Uterus (tissue), 4 donors: ENCODE measurements around the gene NDUFB2. TPM values are rescaled to one million over a fixed set of nuclear protein-coding genes. Genes with fewer than 3 reads are reported as not detected.

ENCODE experiments used
- DNase-seq, 2 donors: peaks; one replicate each; pipeline ENCODE4 v3.0.0-alpha.2; 2019 to 2020
- H3K27ac ChIP-seq, 2 donors: fragments of 200-600 bp; sonication (generic); 1 replicate in 1 of 2; 2 replicates in 1 of 2; pipeline ENCODE4 v1.5.1; 2016 to 2018
- H3K27me3 ChIP-seq, 2 donors: fragments of 200-600 bp; sonication (generic); one replicate each; pipeline ENCODE4 v1.5.1; 2018 to 2019; ENCODE audit warnings: control low read depth in 1 of 2
- H3K36me3 ChIP-seq, 2 donors: fragments of 200-600 bp; sonication (generic); one replicate each; pipeline ENCODE4 v1.5.1; 2019; ENCODE audit warnings: control low read depth in 1 of 2
- H3K4me1 ChIP-seq, 2 donors: fragments of 200-600 bp; sonication (generic); one replicate each; pipeline ENCODE4 v1.5.1; 2018 to 2019; ENCODE audit warnings: control low read depth in 1 of 2
- H3K4me3 ChIP-seq, 2 donors: fragments of 200-600 bp; sonication (generic); 1 replicate in 1 of 2; 2 replicates in 1 of 2; pipeline ENCODE4 v1.5.1; 2018 to 2019; ENCODE audit warnings: mild to moderate bottlenecking in 1 of 2
- H3K9me3 ChIP-seq, 2 donors: fragments of 200-600 bp; sonication (generic); one replicate each; pipeline ENCODE4 v1.5.1; 2019; ENCODE audit warnings: control low read depth in 1 of 2
- CTCF ChIP-seq, 4 experiments: fragments of 200-600 bp in 2 of 4; fragments of 450-650 bp in 2 of 4; sonication (generic) in 2 of 4; IDR thresholded peaks; one replicate each; pipeline ENCODE4 v1.5.1; 2016 to 2019; ENCODE audit warnings: antibody characterized with exemption in 4 of 4, mild to moderate bottlenecking in 2 of 4, moderate library complexity in 1 of 4
- POLR2A ChIP-seq, 2 donors: fragments of 450-650 bp; IDR thresholded peaks; one replicate each; pipeline ENCODE4 v1.6.1; 2016; ENCODE audit warnings: antibody characterized with exemption in 2 of 2, mild to moderate bottlenecking in 1 of 2, moderate library complexity in 1 of 2
- intact Hi-C: fragments of 100-400 bp; cut with DNase I; formaldehyde crosslinking; loops from one replicate; pipeline ENCODE4 v1.15.1; 2023; ENCODE audit warnings: low total_unique reads
- total RNA-seq, 4 donors: library from RNA; depleted of rRNA in 3 of 4; stranded (reverse); fragments of >200 nt in 3 of 4; gene quantifications; one replicate each; pipeline versions ENCODE4 v1.1.0 to v1.2.4, GENCODE V29; 2014 to 2023
- donor health status: DM: yes; HTN: yes; CAD: no.

Gene NDUFB2
- total RNA-seq, 4 donors from 2014 or later, result 29.5 to 349 (median 157) TPM

- intact Hi-C loops, result no loop called here
- Histone ChIP-seq H3K36me3 (no peaks in the 10 kb centered on the region), H3K9me3 (no peaks in the 10 kb centered on the region), H3K4me1 (no peaks in the 10 kb centered on the region), H3K27ac (no peak overlapping the region), H3K4me3 (no peak overlapping the region), H3K27me3 (no peaks in the 10 kb centered on the region)
- no peak for TF ChIP-seq CTCF (IDR thresholded peaks at IDR 0.05)
- DNase-seq, result no peak
Observed at GRCh38 chr7:140745266-140746058, 49.0 kb downstream of the NDUFB2 start.

DNA sequence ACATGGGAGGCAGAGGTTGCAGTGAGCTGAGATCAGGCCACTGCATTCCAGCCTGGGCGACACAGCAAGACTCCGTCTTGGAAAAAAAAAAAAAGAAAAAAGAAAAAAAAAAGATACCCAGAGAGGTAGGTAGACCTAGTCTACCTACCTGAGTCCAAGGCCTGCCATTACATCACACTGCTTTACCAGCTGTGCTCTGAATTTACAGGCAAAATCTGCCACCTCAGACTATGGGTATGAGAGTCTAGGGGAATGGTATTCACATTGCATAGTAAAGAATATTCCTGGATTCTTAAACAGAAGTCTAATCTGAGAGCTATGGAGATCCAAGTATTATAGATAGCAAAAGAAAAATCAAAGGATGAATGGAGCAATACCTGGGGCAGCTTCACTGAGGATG, 50.2 kb downstream of the NDUFB2 start:
- no peaks in the 10 kb centered on the region for H3K4me1 ChIP-seq
- no peaks in the 10 kb centered on the region for H3K9me3 ChIP-seq
- no peak for TF ChIP-seq CTCF (IDR thresholded peaks at IDR 0.05)
- no peak for TF ChIP-seq POLR2A (IDR thresholded peaks at IDR 0.05)
- intact Hi-C loops, result no loop called here
- no peak overlapping the region for H3K27ac ChIP-seq
- no peak for DNase-seq
- H3K27me3 ChIP-seq, result no peaks in the 10 kb centered on the region
- no peak overlapping the region for H3K4me3 ChIP-seq
- H3K36me3 ChIP-seq, result no peaks in the 10 kb centered on the region

DNA sequence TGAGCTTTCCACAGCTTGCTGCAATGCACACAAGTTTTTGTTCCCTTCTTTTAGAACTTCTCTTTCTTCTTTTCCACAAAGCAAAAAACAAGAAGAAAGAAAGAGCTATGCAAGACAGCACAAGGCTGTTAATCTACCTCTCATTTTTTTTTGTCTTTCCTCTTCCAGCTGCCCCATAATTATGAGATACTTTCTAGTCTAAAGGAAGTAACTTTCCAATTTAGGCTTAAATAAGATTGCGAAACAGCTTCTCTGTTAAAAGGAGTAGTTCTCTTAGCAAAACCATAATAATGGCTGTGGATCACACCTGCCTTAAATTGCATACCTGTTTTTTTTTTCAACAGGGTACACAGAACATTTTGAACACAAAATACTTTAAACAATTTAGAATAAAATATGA, 56.0 kb downstream of the NDUFB2 start:
- no peaks in the 10 kb centered on the region for H3K36me3 ChIP-seq
- intact Hi-C loops, result no loop called here
- no peak for DNase-seq
- no peak for TF ChIP-seq CTCF (IDR thresholded peaks at IDR 0.05)
- TF ChIP-seq POLR2A (IDR thresholded peaks at IDR 0.05), result no peak
- H3K27me3 ChIP-seq, result no peaks in the 10 kb centered on the region
- H3K9me3 ChIP-seq, result no peaks in the 10 kb centered on the region
- no peak overlapping the region for H3K4me3 ChIP-seq
- no peak overlapping the region for H3K27ac ChIP-seq
- H3K4me1 ChIP-seq, result no peaks in the 10 kb centered on the region

GRCh38 chr7:140754506-140754905, 58.0 kb downstream of the NDUFB2 start:
- H3K9me3 ChIP-seq, result no peaks in the 10 kb centered on the region
- TF ChIP-seq CTCF (IDR thresholded peaks at IDR 0.05) (no peak), POLR2A (IDR thresholded peaks at IDR 0.05) (no peak)
- H3K27ac ChIP-seq, result no peak overlapping the region
- intact Hi-C loops, result no loop called here
- no peak overlapping the region for H3K4me3 ChIP-seq
- no peaks in the 10 kb centered on the region for H3K36me3 ChIP-seq
- H3K4me1 ChIP-seq, result no peaks in the 10 kb centered on the region
- DNase-seq, result no peak
- H3K27me3 ChIP-seq, result no peaks in the 10 kb centered on the region

Other genes with a start within 250 kb of the NDUFB2 start
- gene MKRN1, start 217.2 kb upstream of the NDUFB2 start, total RNA-seq, result 10 to 100 TPM; 11.0 to 81.6 (median 54.4) TPM
- 10 to 100 TPM in 3 of 4 donors, 1 to 10 TPM in 1; 9.1 to 84.8 (median 35.5) TPM for gene DENND2A, start 55.9 kb upstream of the NDUFB2 start, total RNA-seq
- 10 to 100 TPM; 13.2 to 24.3 (median 22.4) TPM for gene ADCK2, start 23.8 kb upstream of the NDUFB2 start, total RNA-seq
- 10 to 100 TPM; 42.6 to 76.8 (median 66.5) TPM for gene BRAF, start 228.2 kb downstream of the NDUFB2 start, total RNA-seq